ENCODE measurements around the gene TPPP. TPM values are rescaled to one million over a fixed set of nuclear protein-coding genes. Genes with fewer than 3 reads are reported as not detected.
"Not testable (repeated sequence)": the region's sequence is repeated elsewhere in the genome, so short reads cannot be mapped to it uniquely, and the experiment has no call there.

The TPPP gene
- polyA plus RNA-seq, 1 experiment = 0.05 TPM

DNA sequence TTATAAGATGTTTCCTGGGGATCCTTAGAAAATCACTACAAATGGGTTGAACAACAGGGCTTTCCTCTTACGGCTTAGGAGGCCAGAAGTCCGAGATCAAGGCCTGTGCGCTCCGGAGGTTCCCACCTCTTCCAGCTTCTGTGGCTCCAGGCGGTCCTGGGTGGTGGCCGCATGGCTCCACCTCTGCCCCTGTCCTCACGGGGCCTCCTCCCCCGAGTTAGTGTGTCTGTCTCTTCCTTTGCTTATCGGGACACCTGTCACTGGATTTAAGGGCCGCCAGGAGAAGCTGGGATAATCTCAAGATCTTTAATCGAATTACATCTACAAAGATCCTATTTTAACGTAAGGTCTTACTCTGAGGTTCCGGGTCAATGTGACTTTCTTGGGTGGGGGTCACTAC, 2.3 kb upstream of the TPPP start:
- H3K9me3 ChIP-seq (ENCODE audit: control insufficient read depth, insufficient read depth, low read length); H3K4me3 ChIP-seq (ENCODE audit: low read depth, low read length); CTCF ChIA-PET; POLR2A ChIA-PET; H3K27ac ChIP-seq (ENCODE audit: low read depth, low read length); DNase-seq (ENCODE audit: low read depth, low spot score): not testable (repeated sequence)
- H3K27me3 ChIP-seq (ENCODE audit: control insufficient read depth, insufficient read depth, low read length) = peaks cover 12% of the 10 kb centered on the region

DNA sequence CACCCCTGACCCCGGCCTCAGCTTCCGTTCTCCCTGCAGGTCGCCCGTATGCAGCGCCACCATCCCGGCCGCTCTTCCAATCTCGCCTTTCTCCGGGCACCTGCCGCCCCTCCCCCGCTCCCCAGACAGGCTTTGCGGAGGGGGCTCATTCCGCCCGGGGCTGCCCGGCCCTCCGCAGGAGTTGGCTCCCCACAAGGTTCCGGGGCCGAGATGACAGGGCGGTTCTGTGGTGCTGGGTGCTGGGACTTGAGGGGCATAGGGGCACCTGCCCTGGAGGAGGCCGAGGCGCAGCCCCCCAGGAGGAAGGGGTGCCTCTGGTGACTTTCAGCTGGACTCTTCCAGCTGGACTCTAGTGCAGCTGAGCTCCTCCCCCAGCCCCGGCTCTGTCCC, 885 bp upstream of the TPPP start:
- H3K27me3 ChIP-seq (ENCODE audit: control insufficient read depth, insufficient read depth, low read length); DNase-seq (ENCODE audit: low read depth, low spot score); POLR2A ChIA-PET; H3K9me3 ChIP-seq (ENCODE audit: control insufficient read depth, insufficient read depth, low read length); CTCF ChIA-PET; H3K27ac ChIP-seq (ENCODE audit: low read depth, low read length); H3K4me3 ChIP-seq (ENCODE audit: low read depth, low read length): not testable (repeated sequence)

DNA sequence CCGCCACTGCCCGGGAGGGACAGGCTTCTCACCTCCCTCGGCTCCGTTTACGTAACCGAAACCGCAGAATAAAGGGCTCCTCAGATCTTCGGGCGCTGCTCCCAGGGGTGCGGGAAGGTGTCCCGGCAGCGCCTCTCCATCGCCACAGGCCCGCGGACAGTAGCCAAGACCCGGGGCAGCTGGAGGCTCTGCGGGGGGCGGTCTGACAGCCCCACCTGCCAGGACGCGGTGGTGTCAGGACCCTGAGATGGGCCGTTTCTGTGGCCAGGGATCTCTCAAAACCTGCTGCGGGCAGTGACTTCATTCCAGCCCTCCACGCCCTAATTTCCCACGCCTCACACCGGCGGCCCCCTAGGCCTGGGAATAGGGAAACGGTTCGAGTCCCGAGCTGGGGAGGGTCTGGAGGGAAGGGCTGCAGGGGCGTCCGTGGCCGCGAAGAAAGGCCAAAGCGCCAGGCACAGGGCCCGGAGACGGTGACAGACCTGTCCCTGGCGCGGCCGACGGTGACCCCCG, 567 bp downstream of the TPPP start:
- POLR2A ChIA-PET, CTCF ChIA-PET: not testable (repeated sequence)

DNA sequence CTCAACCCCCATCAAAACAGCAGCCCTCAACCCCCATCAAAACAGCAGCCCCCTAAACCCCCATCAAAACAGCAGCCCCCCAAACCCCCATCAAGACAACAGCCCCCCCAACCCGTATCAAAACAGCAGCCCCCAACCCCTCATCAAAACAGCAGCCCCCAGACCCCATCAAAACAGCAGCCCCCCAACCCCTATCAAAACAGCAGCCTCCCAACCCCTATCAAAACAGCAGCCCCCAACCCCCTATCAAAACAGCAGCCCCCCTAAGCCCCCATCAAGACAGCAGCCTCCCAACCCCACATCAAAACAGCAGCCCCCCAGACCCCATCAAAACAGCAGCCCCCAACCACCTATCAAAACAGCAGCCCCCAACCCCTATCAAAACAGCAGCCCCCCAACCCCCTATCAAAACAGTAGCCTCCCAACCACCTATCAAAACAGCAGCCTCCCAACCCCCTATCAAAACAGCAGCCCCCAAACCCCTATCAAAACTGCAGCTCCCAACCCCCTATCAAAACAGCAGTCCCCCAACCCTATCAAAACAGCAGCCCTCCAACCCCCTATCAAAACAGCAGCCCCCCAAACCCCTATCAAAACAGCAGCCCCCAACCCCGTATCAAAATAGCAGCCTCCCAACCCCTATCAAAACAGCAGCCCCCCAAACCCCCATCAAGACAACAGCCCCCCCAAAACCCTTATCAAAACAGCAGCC, 1.2 kb downstream of the TPPP start:
- Histone ChIP-seq H3K27me3 (ENCODE audit: control insufficient read depth, insufficient read depth, low read length) (peaks cover 5% of the 10 kb centered on the region), H3K27ac (ENCODE audit: low read depth, low read length) (no peak overlapping the region), H3K9me3 (ENCODE audit: control insufficient read depth, insufficient read depth, low read length) (no peaks in the 10 kb centered on the region), H3K4me3 (ENCODE audit: low read depth, low read length) (no peak overlapping the region)
- no peak for DNase-seq (ENCODE audit: low read depth, low spot score)
- TF ChIP-seq, protein P1, sequence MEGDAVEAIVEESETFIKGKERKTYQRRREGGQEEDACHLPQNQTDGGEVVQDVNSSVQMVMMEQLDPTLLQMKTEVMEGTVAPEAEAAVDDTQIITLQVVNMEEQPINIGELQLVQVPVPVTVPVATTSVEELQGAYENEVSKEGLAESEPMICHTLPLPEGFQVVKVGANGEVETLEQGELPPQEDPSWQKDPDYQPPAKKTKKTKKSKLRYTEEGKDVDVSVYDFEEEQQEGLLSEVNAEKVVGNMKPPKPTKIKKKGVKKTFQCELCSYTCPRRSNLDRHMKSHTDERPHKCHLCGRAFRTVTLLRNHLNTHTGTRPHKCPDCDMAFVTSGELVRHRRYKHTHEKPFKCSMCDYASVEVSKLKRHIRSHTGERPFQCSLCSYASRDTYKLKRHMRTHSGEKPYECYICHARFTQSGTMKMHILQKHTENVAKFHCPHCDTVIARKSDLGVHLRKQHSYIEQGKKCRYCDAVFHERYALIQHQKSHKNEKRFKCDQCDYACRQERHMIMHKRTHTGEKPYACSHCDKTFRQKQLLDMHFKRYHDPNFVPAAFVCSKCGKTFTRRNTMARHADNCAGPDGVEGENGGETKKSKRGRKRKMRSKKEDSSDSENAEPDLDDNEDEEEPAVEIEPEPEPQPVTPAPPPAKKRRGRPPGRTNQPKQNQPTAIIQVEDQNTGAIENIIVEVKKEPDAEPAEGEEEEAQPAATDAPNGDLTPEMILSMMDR (IDR thresholded peaks at IDR 0.05; ENCODE audit: low read depth, low read length) = no peak
- ChIA-PET CTCF (no interaction called here), POLR2A (no interaction called here)

More for the DNA sequence above, 567 bp downstream of the TPPP start:
- not testable (repeated sequence) for H3K27me3 ChIP-seq (ENCODE audit: control insufficient read depth, insufficient read depth, low read length); H3K4me3 ChIP-seq (ENCODE audit: low read depth, low read length); H3K27ac ChIP-seq (ENCODE audit: low read depth, low read length); H3K9me3 ChIP-seq (ENCODE audit: control insufficient read depth, insufficient read depth, low read length); DNase-seq (ENCODE audit: low read depth, low spot score)

DNA sequence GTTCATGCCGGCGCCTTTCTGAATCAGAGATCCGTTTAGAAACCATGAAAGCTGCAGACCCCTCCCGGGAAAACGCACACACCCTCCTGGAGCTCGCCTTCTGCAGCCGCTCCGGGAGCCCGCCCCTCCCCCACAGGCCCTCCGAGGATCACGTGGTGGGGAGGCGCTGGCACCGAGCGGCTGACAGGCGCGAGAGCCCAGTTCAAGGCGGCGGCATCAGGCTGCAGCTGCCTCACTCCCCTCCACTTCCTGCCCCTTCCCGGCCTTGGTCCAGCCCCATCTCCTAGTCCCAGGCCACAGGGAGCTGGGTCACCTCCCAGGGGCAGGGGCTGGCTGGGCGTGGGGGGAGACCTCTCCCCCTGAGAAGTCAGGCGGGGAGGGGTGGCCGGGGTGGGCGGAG, 2.1 kb downstream of the TPPP start:
- DNase-seq (ENCODE audit: low read depth, low spot score); H3K4me3 ChIP-seq (ENCODE audit: low read depth, low read length); CTCF ChIA-PET; H3K27ac ChIP-seq (ENCODE audit: low read depth, low read length); POLR2A ChIA-PET; H3K9me3 ChIP-seq (ENCODE audit: control insufficient read depth, insufficient read depth, low read length); H3K27me3 ChIP-seq (ENCODE audit: control insufficient read depth, insufficient read depth, low read length): not testable (repeated sequence)

DNA sequence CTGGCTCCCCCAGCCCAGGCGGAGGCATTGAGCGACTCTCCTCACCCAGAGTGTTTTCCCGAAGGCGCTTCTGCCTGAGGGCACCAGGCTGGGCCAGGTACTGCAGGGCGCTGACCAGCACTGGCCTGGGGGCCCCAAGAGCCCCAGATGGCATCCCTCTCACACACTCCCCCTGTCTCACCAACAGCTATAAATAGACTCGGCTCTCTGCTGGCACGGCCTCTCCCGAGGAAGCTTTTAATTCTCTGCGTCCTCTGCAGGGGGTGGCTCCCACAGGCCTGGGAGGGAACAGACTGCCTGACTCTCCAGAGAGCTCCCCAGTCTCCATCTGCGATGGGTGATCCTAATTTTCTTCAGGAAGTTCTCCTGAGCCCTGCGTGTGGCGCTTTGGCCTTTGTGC, 2.9 kb downstream of the TPPP start:
- POLR2A ChIA-PET; H3K27ac ChIP-seq (ENCODE audit: low read depth, low read length); H3K4me3 ChIP-seq (ENCODE audit: low read depth, low read length); DNase-seq (ENCODE audit: low read depth, low spot score); H3K9me3 ChIP-seq (ENCODE audit: control insufficient read depth, insufficient read depth, low read length); CTCF ChIA-PET; H3K27me3 ChIP-seq (ENCODE audit: control insufficient read depth, insufficient read depth, low read length): not testable (repeated sequence)

DNA sequence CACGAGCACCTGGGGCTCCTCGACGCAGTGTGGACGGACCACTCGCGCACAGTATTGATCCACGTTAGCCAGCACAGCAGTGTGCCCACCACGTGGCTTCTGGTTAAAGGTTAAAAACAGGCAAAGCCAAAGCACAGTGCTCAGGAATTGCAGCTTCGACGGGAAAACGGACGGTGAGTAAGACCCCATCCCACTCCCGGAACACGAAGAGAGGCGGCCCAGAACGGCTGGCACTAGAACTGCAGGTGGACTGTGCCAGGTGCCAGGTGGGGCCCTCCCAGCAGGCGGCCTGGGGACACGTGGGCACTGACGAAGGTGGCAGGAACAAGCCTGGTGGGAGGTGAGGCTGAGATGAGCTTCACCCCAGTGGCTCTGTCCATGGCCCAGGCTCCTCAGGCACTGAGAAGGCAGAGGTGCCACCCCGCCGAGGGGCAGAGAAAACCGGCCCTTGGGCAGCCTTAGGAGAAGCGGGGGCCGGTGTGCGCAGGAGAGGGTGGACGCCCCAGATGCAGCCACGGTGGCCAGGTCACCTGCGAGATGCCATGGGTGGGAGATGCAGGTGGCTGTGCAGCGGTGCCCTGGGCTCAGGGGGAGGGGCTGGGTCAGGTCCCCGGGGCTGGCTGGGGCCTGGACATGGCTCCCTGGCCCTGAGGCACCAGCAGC, 4.7 kb downstream of the TPPP start:
- H3K4me3 ChIP-seq (ENCODE audit: low read depth, low read length); POLR2A ChIA-PET; H3K27me3 ChIP-seq (ENCODE audit: control insufficient read depth, insufficient read depth, low read length); CTCF ChIA-PET; H3K9me3 ChIP-seq (ENCODE audit: control insufficient read depth, insufficient read depth, low read length); DNase-seq (ENCODE audit: low read depth, low spot score); H3K27ac ChIP-seq (ENCODE audit: low read depth, low read length): not testable (repeated sequence)

DNA sequence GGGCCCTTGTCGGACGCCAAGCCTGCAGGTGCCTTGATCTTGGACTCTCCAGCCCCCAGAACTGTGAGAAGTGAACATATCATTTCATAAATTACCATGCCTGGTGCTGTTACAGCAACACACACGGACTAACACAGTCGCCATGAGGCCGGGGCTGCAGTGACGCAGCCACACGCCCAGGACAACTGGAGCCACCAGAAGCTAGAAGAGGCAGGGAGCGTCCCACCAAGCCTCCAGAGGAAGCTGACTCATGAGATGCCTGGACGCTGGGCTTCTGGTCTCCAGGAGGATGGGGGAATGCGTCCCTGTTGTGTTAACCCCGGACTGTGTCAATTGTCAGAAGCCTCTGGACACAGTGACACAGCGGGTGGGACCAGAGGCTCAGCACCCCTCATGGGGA, 6.2 kb downstream of the TPPP start:
- DNase-seq (ENCODE audit: low read depth, low spot score); CTCF ChIA-PET; POLR2A ChIA-PET: not testable (repeated sequence)

DNA sequence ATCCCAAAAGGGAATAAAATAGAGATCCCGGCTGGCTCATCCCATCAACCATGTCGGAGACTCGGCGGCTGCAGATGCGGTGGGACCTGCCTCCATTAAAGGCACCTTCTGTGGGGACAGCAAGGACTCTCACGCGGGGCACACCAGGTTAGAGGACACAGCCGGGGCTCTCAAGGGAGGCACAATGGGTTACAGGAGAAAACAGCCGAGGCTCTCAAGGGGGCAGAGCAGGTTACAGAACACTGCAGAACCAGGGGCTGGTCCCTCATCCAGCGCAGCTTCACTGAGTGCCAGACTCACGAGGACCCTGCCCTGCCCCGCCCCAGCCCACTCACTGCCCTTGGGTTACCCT, 7.0 kb downstream of the TPPP start:
- CTCF ChIA-PET; H3K27ac ChIP-seq (ENCODE audit: low read depth, low read length); POLR2A ChIA-PET; H3K4me3 ChIP-seq (ENCODE audit: low read depth, low read length); DNase-seq (ENCODE audit: low read depth, low spot score); H3K27me3 ChIP-seq (ENCODE audit: control insufficient read depth, insufficient read depth, low read length); H3K9me3 ChIP-seq (ENCODE audit: control insufficient read depth, insufficient read depth, low read length): not testable (repeated sequence)

More for the DNA sequence above, 6.2 kb downstream of the TPPP start:
- not testable (repeated sequence) for H3K9me3 ChIP-seq (ENCODE audit: control insufficient read depth, insufficient read depth, low read length); H3K27ac ChIP-seq (ENCODE audit: low read depth, low read length); H3K4me3 ChIP-seq (ENCODE audit: low read depth, low read length); H3K27me3 ChIP-seq (ENCODE audit: control insufficient read depth, insufficient read depth, low read length)
